ENCODE results near the gene CACNB2.

CACNB2 gene

DNA sequence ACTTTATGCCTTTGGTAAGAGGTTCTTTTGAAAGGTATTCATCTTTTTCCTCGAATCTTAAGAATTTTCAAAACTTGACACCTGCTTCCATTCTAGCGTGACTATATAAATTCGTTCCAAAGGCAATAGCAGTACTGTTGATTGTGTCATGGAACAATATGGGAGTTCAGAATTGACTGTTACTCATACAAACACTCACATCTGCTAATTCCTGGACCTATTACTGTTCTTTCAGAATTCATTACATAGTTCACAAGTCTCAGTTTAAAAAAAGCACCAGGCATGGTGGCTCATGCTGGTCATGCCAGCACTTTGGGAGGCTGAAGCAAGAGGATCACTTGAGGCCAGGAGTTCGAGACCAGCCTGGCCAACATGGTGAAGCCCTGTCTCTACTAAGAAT, 80.9 kb downstream of the CACNB2 start:
- no peak overlapping the region for H3K4me3 ChIP-seq (ENCODE audit: low read depth, low read length)
- no peak for DNase-seq (ENCODE audit: low read depth)

GRCh38 chr10:18221882-18222281, 81.7 kb downstream of the CACNB2 start:
- H3K4me3 ChIP-seq (ENCODE audit: low read depth, low read length), result no peak overlapping the region
- no peak for DNase-seq (ENCODE audit: low read depth)

DNA sequence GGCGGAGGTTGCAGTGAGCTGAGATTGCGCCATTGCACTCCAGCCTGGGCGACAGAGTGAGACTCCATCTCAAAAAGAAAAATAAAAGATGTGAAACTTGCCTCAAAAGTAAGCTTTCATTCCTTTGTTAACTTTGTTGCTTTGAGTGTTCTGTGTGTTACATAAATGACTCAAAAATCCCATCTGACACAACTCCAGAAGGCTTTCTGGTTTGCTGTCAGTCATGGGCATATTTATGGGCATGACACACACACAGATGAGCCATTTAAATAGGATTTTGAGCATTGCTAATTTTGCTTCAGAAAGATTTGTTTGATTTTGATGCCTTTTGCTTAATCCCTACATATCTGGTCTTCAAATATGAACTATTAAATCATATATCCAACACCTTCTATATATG, 82.6 kb downstream of the CACNB2 start:
- H3K4me3 ChIP-seq (ENCODE audit: low read depth, low read length), result no peak overlapping the region
- no peak for DNase-seq (ENCODE audit: low read depth)

GRCh38 chr10:18223898-18224297, 83.7 kb downstream of the CACNB2 start:
- DNase-seq (ENCODE audit: low read depth), result no peak
- no peak overlapping the region for H3K4me3 ChIP-seq (ENCODE audit: low read depth, low read length)

- no peak overlapping the region for H3K4me3 ChIP-seq (ENCODE audit: low read depth, low read length)
- no peak for DNase-seq (ENCODE audit: low read depth)
Observed at GRCh38 chr10:18224626-18225445, 84.6 kb downstream of the CACNB2 start.

GRCh38 chr10:18226336-18226735, 86.1 kb downstream of the CACNB2 start:
- DNase-seq (ENCODE audit: low read depth), result no peak
- no peak overlapping the region for H3K4me3 ChIP-seq (ENCODE audit: low read depth, low read length)

GRCh38 chr10:18229826-18230225, 89.6 kb downstream of the CACNB2 start:
- H3K4me3 ChIP-seq (ENCODE audit: low read depth, low read length), result no peak overlapping the region
- DNase-seq (ENCODE audit: low read depth), result peak; percentile 13

DNA sequence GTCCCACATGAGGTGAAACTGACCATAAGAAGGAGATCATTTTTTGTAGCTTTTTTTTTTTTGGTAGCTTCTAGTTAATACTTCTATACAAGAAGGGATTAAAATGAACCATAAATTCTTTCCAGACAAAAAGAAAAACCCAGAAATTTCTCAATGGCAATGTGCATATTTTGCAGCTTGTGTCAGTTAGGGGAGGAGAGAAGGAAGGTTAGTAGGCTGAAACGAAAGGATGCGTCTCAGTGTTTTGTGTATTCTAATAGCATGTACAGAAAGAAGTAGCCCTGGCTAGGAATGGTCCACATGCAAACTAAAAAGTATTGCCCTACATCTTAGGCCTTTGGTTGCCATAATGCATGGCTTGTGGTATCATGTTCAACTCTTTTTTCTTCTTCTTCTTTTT, 90.6 kb downstream of the CACNB2 start:
- peak; percentile 12 for DNase-seq (ENCODE audit: low read depth)
- H3K4me3 ChIP-seq (ENCODE audit: low read depth, low read length), result no peak overlapping the region

- no peak overlapping the region for H3K4me3 ChIP-seq (ENCODE audit: low read depth, low read length)
- no peak for DNase-seq (ENCODE audit: low read depth)
Observed at GRCh38 chr10:18231480-18231879, 91.3 kb downstream of the CACNB2 start.

- no peak overlapping the region for H3K4me3 ChIP-seq (ENCODE audit: low read depth, low read length)
- no peak for DNase-seq (ENCODE audit: low read depth)
Observed at GRCh38 chr10:18233775-18234174, 93.6 kb downstream of the CACNB2 start.

- no peak overlapping the region for H3K4me3 ChIP-seq (ENCODE audit: low read depth, low read length)
- no peak for DNase-seq (ENCODE audit: low read depth)
Observed at GRCh38 chr10:18235477-18235876, 95.3 kb downstream of the CACNB2 start.

DNA sequence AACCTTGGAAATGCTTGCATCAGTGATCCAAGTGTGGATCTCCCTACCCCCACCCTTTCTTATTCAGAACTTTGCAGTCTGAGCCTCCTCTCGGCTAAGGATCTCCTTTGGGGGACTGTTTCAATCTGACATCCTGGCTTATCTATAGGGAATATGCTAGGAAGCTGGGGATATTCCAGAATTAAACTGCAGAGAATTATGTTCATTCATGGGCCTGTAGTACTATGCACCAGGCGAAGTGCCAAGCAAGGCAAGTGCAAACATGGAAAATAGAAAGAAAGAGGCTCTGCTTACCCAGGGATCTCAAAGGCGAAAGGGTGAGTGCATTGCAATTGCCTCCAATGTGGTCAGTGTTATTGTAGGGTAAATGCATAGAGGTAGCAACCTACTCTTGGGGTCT, 96.5 kb downstream of the CACNB2 start:
- no peak for DNase-seq (ENCODE audit: low read depth)
- no peak overlapping the region for H3K4me3 ChIP-seq (ENCODE audit: low read depth, low read length)

- no peak overlapping the region for H3K4me3 ChIP-seq (ENCODE audit: low read depth, low read length)
- peak; percentile 8 for DNase-seq (ENCODE audit: low read depth)
Observed at GRCh38 chr10:18238870-18239485, 98.8 kb downstream of the CACNB2 start.

GRCh38 chr10:18240185-18240882, 100.1 kb downstream of the CACNB2 start:
- DNase-seq (ENCODE audit: low read depth), result no peak
- H3K4me3 ChIP-seq (ENCODE audit: low read depth, low read length), result no peak overlapping the region

GRCh38 chr10:18246967-18247366, 106.7 kb downstream of the CACNB2 start:
- H3K4me3 ChIP-seq (ENCODE audit: low read depth, low read length), result no peak overlapping the region
- no peak for DNase-seq (ENCODE audit: low read depth)

GRCh38 chr10:18252086-18252485, 111.9 kb downstream of the CACNB2 start:
- no peak for DNase-seq (ENCODE audit: low read depth)
- no peak overlapping the region for H3K4me3 ChIP-seq (ENCODE audit: low read depth, low read length)

DNA sequence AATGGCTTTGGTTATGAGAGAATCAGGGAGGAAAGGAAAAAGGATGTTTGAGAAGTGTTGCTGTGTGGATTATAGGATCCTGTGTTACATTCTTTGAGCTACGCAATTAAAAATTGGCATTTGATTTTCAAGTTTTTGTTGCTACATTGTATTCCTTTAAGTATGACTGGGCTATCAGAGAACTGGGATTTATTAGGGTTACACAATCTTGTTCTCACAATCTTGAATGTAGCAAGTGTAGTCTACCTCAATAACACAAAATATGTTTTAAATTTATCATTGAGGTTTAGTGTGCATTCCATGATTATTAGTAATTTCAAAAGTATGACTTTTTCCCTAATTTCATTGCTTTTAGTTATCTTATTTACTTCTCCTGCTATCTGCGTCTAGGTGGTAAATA, 113.9 kb downstream of the CACNB2 start:
- no peak for DNase-seq (ENCODE audit: low read depth)
- no peak overlapping the region for H3K4me3 ChIP-seq (ENCODE audit: low read depth, low read length)

DNA sequence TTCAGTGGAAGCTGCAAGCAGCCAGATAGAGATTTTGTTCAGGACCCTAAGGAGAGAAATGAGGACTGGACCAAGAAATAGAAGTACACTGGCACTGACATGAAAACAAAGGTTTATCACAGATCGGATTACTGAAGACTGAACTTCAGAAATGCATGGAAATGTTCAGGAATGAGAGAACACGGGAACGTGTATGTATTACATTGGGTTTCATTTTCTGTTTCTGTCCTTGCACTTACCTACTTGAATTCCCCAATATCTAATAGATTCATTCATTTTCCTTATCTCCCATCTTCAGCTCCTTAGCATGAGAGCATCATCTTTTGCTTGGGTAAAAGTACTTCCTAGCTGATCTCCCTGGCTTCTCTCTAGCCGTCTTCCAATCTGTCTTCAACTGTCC, 114.5 kb downstream of the CACNB2 start:
- no peak for DNase-seq (ENCODE audit: low read depth)
- H3K4me3 ChIP-seq (ENCODE audit: low read depth, low read length), result no peak overlapping the region

DNA sequence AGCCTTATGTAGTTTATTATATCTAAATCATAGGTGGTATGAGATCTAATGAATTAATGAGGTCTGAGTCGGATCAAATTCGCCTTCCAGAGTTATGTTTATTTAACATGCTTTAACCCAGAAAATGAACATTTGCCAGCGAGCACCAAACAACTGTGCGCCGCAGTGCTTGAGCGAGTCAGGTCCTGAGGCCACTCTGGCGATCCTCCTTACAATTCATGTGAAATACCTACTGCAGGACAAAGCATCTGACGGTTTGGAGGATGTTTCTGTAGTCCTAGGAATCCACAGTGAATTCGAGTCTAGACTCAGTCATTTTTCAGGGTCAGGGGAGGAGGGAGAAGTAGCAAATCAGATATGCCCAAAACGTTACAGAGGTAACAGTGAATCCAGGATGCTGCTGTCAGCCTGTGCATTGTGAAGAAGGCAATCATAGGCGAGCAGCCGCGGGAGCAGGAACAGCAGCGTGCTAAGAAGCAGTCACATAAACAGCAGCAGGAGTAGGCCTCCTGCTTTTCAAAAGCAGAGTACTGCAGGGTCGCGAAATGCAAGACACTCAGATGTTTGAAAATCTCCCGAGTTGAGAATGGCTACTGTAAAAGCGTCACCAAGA, 120.2 kb downstream of the CACNB2 start:
- DNase-seq (ENCODE audit: low read depth), result no peak
- H3K4me3 ChIP-seq (ENCODE audit: low read depth, low read length), result no peak overlapping the region

DNA sequence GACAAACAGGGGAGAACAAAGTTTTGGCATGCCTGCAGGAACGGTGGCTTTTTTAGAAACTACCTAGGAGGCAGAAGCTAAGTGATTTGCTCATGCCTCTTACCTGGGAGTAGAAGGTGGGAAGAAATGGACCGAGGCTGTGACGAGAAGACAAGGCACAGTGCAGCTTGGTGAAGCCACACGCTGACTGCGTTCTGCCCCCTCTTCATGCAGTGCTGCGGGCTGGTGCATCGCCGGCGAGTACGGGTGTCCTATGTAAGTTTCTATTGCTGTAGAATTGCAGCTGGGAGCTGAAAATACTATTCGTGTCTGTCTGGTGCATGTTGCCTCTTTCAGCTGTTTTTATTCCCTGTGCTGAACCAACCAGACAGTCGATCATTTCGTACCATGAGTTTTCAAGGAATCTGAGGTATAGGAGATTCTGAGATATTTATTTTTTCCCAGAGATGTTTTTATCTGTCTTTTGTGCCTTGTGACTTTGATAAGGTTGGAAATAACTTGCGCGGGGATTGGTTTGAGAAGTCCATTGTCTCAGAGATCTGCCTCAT, 120.9 kb downstream of the CACNB2 start:
- no peak overlapping the region for H3K4me3 ChIP-seq (ENCODE audit: low read depth, low read length)
- no peak for DNase-seq (ENCODE audit: low read depth)

All from skeletal muscle cell (primary cell).